GM12874 (cell line): ENCODE results near the gene PHF24.

Source experiments
- TF ChIP-seq, protein P1 (sequence below): IDR thresholded peaks from 2 replicates; pipeline ENCODE4 v1.5.1; 2011; ENCODE audit warnings: low read depth, mild to moderate bottlenecking, control low read depth, low read length, moderate library complexity; ENCODE audit not compliant: insufficient read depth

The PHF24 gene

DNA sequence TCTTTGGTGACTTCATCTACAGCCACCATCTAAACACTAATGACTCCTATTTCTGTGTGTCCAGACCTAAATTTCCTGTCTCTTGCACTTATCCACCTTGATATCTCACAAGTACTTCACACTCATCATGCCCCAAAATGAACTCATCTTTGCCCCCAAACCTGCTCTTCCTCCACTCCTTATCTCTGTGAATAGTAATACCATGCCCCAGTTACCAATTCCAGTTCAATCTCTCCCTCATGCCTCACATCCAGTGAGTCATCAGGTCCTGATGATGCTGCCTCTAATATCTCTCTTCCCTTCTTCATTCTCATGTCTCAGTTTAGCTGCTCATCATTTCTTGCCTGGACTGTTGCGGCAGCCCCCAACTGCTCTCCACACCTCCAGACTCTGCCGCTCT lies 16.6 kb downstream of the PHF24 start:
- TF ChIP-seq, protein P1, sequence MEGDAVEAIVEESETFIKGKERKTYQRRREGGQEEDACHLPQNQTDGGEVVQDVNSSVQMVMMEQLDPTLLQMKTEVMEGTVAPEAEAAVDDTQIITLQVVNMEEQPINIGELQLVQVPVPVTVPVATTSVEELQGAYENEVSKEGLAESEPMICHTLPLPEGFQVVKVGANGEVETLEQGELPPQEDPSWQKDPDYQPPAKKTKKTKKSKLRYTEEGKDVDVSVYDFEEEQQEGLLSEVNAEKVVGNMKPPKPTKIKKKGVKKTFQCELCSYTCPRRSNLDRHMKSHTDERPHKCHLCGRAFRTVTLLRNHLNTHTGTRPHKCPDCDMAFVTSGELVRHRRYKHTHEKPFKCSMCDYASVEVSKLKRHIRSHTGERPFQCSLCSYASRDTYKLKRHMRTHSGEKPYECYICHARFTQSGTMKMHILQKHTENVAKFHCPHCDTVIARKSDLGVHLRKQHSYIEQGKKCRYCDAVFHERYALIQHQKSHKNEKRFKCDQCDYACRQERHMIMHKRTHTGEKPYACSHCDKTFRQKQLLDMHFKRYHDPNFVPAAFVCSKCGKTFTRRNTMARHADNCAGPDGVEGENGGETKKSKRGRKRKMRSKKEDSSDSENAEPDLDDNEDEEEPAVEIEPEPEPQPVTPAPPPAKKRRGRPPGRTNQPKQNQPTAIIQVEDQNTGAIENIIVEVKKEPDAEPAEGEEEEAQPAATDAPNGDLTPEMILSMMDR: no peak

DNA sequence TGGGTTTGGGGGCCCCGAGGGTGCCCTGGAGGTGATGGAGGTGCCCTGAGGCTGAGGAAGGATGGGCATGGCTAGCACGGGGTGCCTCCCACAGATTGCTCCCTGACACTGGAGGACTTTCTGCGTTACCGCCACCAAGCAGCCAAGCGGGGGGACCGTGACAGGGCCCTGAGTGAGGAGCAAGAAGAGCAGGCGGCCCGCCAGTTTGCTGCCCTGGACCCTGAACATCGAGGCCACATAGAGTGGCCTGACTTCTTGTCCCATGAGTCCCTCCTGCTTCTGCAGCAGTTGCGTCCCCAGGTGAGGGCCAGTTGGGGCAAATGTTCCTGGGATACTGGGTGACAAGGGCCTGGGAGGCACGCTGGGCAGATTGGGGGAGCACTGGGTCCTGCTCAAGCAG lies 18.4 kb downstream of the PHF24 start:
- TF ChIP-seq, protein P1: no peak

GRCh38 chr9:34976992-34977391 lies 18.9 kb downstream of the PHF24 start:
- TF ChIP-seq, protein P1: no peak

DNA sequence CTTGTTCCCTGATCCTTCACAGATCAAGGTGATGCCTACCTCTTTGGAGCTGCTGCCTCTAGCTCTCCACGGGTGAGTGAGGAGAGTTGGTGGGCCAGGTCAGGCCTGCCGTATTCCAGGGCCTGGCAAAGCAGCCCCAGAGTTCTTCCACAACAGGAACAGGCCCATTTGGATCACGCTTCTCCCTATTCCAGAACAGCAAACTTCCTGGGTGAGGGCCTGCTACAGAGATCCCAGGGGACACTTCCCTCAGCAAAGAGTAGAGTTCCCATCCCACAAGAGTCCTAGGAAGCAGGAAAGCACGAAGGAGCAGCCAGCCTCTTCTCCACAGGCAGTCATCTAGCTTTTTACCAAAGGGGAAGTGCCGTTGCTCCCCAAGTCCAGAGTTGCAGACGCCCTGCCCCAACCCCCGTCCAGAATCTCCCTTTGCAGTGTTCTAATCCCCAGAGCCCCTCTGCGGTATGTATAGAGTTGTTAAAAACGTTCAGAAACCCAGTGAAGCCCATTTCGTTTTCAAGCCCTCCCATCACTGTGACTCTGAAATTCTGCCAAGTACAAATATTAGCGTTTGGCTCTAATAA lies 22.2 kb downstream of the PHF24 start:
- TF ChIP-seq, protein P1: no peak

GRCh38 chr9:34982361-34982760 lies 24.3 kb downstream of the PHF24 start:
- TF ChIP-seq, protein P1: no peak

- TF ChIP-seq, protein P1: no peak
Observed at GRCh38 chr9:34983209-34983608, 25.1 kb downstream of the PHF24 start.

- TF ChIP-seq, protein P1: no peak
Observed at GRCh38 chr9:34984049-34984448, 26.0 kb downstream of the PHF24 start.
